ENCODE results near the gene SHISA4. TPM values are rescaled to one million over a fixed set of nuclear protein-coding genes. Genes with fewer than 3 reads are reported as not detected.
A peak's percentile ranks its signal among the peaks of the same experiment; 100 is the strongest.

The SHISA4 gene
- total and polyA plus RNA-seq, 2 of the 8 experiments (the other 6 are each of a cell fraction or from before 2014, with no cell fraction given): 7.8 to 28.9 TPM

DNA sequence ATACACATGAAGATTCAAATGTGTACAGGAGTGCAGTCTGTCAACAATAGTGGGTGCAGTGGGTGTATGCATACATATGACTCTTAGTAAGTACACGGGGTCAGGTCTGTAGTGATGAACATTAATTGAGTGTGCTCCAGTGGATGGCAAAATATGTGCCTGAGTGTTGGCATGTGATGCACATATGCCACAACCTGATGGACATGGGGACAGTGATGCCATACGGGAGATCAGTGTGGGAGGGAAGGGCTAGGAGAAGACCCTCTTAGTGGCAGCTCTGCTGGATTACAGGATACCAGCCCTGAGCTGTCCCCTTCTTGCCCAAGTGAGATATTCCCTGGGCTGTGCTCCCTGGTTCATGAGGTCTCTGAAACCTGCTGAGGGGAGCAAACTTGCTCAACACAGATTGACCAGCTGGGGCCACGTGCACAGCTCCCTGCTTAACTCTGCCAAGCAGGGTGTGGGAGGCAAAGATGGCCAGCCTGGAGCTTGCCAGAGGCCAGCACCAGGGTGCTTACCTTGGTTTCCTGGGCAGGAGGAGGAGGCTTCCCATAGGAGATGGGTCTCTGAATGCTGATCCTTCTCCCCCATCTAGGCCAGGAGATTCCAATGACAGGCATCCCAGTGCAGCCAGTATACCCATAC is 2.2 kb downstream of the SHISA4 start:
- H4K91ac ChIP-seq (replicated peaks; ENCODE audit: insufficient read length, low read length): no peak overlapping the region
- no peak overlapping the region for H3K18ac ChIP-seq (ENCODE audit: extremely low read depth, low read length)
- no peaks in the 10 kb centered on the region for H3K79me1 ChIP-seq (ENCODE audit: low read depth, low read length)
- H2BK12ac ChIP-seq (ENCODE audit: low read depth, low read length): peak overlapping the region; percentile 2; the same call in 1 of the 2 replicates
- no peak overlapping the region for H4K5ac ChIP-seq (ENCODE audit: insufficient read length, low read depth, low read length)
- no peak overlapping the region for H3K4ac ChIP-seq (replicated peaks; ENCODE audit: insufficient read length, low read depth, low read length)
- no peak overlapping the region for H4K8ac ChIP-seq (ENCODE audit: extremely low read depth, insufficient read depth, low read length)
- WGBS, 2 experiments (ENCODE audit: extremely low coverage in 1 of 2, insufficient coverage in 1 of 2, insufficient read length in 1 of 2, insufficient replicate concordance in 2 of 2, low coverage in 1 of 2, low lambda C conversion rate in 2 of 2, missing lambda C conversion rate in 1 of 2): 80% methylated on average over 3 of the region's 3 CpGs; no CpG with 5 or more reads in 1 of the 2 experiments
- DNase-seq (ENCODE audit: low read depth in 1 of 2, low spot score in 2 of 2) (no peak), FAIRE-seq (no peak)
- H3K23ac ChIP-seq (ENCODE audit: insufficient read length): no peak overlapping the region
- H2AFZ ChIP-seq (ENCODE audit: low read length): no peak overlapping the region
- peaks cover 14% of the 10 kb centered on the region for H3K23me2 ChIP-seq (ENCODE audit: low read depth, low read length)
- no peak overlapping the region for H3K9ac ChIP-seq (replicated peaks in 1 of 4; ENCODE audit: extremely low read depth in 1 of 4, low read depth in 3 of 4, low read length in 3 of 4)
- H3K4me2 ChIP-seq (ENCODE audit: insufficient read depth in 1 of 2, low read depth in 2 of 2, low read length in 2 of 2): no peak overlapping the region
- H3K14ac ChIP-seq (ENCODE audit: insufficient read length): no peak overlapping the region
- no peak overlapping the region for H3K27ac ChIP-seq (ENCODE audit: low read depth, low read length)
- no peak overlapping the region for H3K4me3 ChIP-seq (ENCODE audit: extremely low read depth in 1 of 4, insufficient read depth in 2 of 4, low read depth in 3 of 4, low read length in 4 of 4)
- ChIA-PET POLR2A (ENCODE audit: partially characterized antibody) (interaction anchor here (1.3 to 9.6 kb wide), 2 partner anchors 10 to 17 kb away, joined by 3 to 117 read pairs; no protein-coding TSS in a partner anchor), CTCF (ENCODE audit: partially characterized antibody) (interaction anchor here (1.2 to 14.8 kb wide), 4 partner anchors 12 to 81 kb away, joined by 4 to 244 read pairs (median 76); no protein-coding TSS in a partner anchor)
- peaks cover 0 to 10% (median 6%) of the 10 kb centered on the region in 4 experiments; a peak in 4 of 7 replicates for H3K27me3 ChIP-seq (replicated peaks in 1 of 4; ENCODE audit: control insufficient read depth in 3 of 4, extremely low read depth in 1 of 4, insufficient read depth in 3 of 4, low read length in 3 of 4)
- H2BK120ac ChIP-seq (replicated peaks; ENCODE audit: low read depth, low read length): no peak overlapping the region
- H2AK5ac ChIP-seq (ENCODE audit: low read depth, low read length): no peak overlapping the region
- H3K56ac ChIP-seq (replicated peaks; ENCODE audit: insufficient read length, low read depth, low read length): no peak overlapping the region
- no peaks in the 10 kb centered on the region for H4K20me1 ChIP-seq (replicated peaks in 1 of 2; ENCODE audit: control insufficient read depth in 1 of 2, insufficient read depth in 2 of 2, low read length in 2 of 2)
- no peak overlapping the region for H2BK20ac ChIP-seq (ENCODE audit: low read length)
- no peaks in the 10 kb centered on the region for H3K9me3 ChIP-seq (ENCODE audit: insufficient read depth in 2 of 2, low read depth in 1 of 2, low read length in 1 of 2)
- no peak overlapping the region for H2BK15ac ChIP-seq (ENCODE audit: low read length)
- H2BK5ac ChIP-seq (ENCODE audit: low read depth, low read length): no peak overlapping the region
- no peaks in the 10 kb centered on the region for H3K36me3 ChIP-seq (ENCODE audit: control insufficient read depth in 2 of 4, insufficient read depth in 4 of 4, low read length in 3 of 4)
- H3K79me2 ChIP-seq (ENCODE audit: control insufficient read depth in 1 of 2, insufficient read depth in 2 of 2, low read length in 2 of 2): no peaks in the 10 kb centered on the region
- peaks cover 3 to 30% (median 23%) of the 10 kb centered on the region in 4 experiments for H3K4me1 ChIP-seq (replicated peaks in 1 of 4; ENCODE audit: control insufficient read depth in 3 of 4, insufficient read depth in 4 of 4, low read length in 3 of 4)
- TF ChIP-seq BCL11A (IDR thresholded peaks at IDR 0.05; ENCODE audit: low read depth in 2 of 2, low read length in 2 of 2): no peak
- TF ChIP-seq, protein P1, sequence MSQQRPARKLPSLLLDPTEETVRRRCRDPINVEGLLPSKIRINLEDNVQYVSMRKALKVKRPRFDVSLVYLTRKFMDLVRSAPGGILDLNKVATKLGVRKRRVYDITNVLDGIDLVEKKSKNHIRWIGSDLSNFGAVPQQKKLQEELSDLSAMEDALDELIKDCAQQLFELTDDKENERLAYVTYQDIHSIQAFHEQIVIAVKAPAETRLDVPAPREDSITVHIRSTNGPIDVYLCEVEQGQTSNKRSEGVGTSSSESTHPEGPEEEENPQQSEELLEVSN (IDR thresholded peaks at IDR 0.05): no peak
- TF ChIP-seq NANOG (IDR thresholded peaks at IDR 0.05; ENCODE audit: insufficient read depth, low read depth, low read length, poor library complexity, severe bottlenecking): no peak
- no peak for TF ChIP-seq TAF1 (IDR thresholded peaks at IDR 0.05; ENCODE audit: low read depth, low read length)
- TF ChIP-seq EP300 (IDR thresholded peaks at IDR 0.05; ENCODE audit: borderline replicate concordance in 1 of 2, low read depth in 2 of 2, low read length in 2 of 2): no peak
- no peak for TF ChIP-seq RBBP5 (IDR thresholded peaks at IDR 0.05; ENCODE audit: borderline replicate concordance, low read depth, low read length)
- no peak for TF ChIP-seq SRF (IDR thresholded peaks at IDR 0.05; ENCODE audit: low read depth, low read length)

Data from H1 (cell line).